Peyer's patch (tissue), 4 donors: ENCODE measurements around the gene TBL3. TPM values are rescaled to one million over a fixed set of nuclear protein-coding genes. Genes with fewer than 3 reads are reported as not detected.

ENCODE experiments used
- DNase-seq, 3 donors: peaks; one replicate each; pipeline ENCODE4 v3.0.0-alpha.2; 2017 to 2019
- H3K27ac ChIP-seq, 4 donors: fragments of 200-600 bp; sonication (generic); one replicate each; pipeline ENCODE4 v1.5.1; 2016 to 2019
- H3K27me3 ChIP-seq, 2 donors: fragments of 200-600 bp; sonication (generic); one replicate each; pipeline ENCODE4 v1.5.1; 2019
- H3K36me3 ChIP-seq, 3 donors: fragments of 200-600 bp; sonication (generic); one replicate each; pipeline ENCODE4 v1.5.1; 2016 to 2019
- H3K4me1 ChIP-seq, 4 donors: fragments of 200-600 bp; sonication (generic); one replicate each; pipeline ENCODE4 v1.5.1; 2016 to 2019
- H3K4me3 ChIP-seq, 4 donors: fragments of 200-600 bp; sonication (generic); 1 replicate in 3 of 4; 2 replicates in 1 of 4; pipeline ENCODE4 v1.5.1; 2016 to 2019; ENCODE audit warnings: mild to moderate bottlenecking in 1 of 4
- H3K9me3 ChIP-seq, 4 donors: fragments of 200-600 bp; sonication (generic); one replicate each; pipeline ENCODE4 v1.5.1; 2016 to 2019; ENCODE audit warnings: mild to moderate bottlenecking in 1 of 4
- POLR2A ChIP-seq, 2 donors: fragments of 450-650 bp; IDR thresholded peaks; one replicate each; pipeline ENCODE4 v1.5.1; 2017; ENCODE audit warnings: antibody characterized with exemption in 2 of 2, mild to moderate bottlenecking in 2 of 2, moderate library complexity in 2 of 2
- total RNA-seq, 4 donors: library from RNA; depleted of rRNA; stranded (reverse); fragments of >200 nt; gene quantifications; one replicate each; pipeline ENCODE4 v1.1.0, GENCODE V29; 2016
- TF ChIP-seq, protein P1 (sequence below), 6 experiments: fragments of 450-650 bp in 4 of 6; fragments of 200-600 bp in 2 of 6; sonication (generic) in 1 of 6; IDR thresholded peaks; one replicate each; pipeline ENCODE4 v1.5.1; 2017 to 2019; ENCODE audit warnings: antibody characterized with exemption in 6 of 6, mild to moderate bottlenecking in 3 of 6, moderate library complexity in 1 of 6

The TBL3 gene
- total RNA-seq, 4 donors from 2014 or later, result 19.8 to 50.8 (median 39.1) TPM

DNA sequence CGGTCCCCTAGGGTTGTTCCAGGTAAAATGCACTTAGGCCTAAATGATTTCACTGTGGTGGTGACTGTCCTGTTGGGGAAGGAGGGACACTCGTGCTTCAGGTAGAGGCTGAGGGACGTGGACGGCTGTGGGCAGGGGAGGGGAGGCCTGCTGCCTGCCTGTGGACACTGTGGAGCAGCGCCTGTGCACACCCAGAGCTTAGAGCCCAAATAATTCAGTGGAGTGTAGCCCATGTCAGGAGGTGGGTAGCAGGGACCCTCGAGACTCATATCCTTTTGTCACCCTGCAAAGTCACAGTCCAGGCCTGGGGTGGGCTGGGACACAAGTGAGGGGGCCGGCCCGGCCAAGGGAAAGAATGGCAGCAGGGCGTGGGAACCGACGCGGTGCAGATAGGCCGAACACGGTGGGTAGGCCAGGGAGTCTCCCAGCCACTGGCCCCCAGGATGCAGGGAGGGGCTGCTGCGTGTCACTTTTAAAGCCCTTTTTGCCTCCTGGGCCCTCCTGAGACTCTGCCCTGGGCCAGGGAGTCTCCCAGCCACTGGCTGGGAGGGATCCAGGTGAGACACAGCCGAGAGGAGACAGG lies 54.1 kb downstream of the TBL3 start:
- Histone ChIP-seq H3K27me3 (no peaks in the 10 kb centered on the region), H3K9me3 (no peaks in the 10 kb centered on the region), H3K4me3 (peak overlapping the region; percentile 49 to 82 (median 68)), H3K27ac (peak overlapping the region in 3 of 4 donors; percentile 57 to 74 (median 72)), H3K36me3 (no peaks in the 10 kb centered on the region), H3K4me1 (peaks cover 4 to 48% (median 13%) of the 10 kb centered on the region in 4 donors)
- no peak for DNase-seq
- TF ChIP-seq POLR2A (IDR thresholded peaks at IDR 0.05), result no peak
- TF ChIP-seq, protein P1, sequence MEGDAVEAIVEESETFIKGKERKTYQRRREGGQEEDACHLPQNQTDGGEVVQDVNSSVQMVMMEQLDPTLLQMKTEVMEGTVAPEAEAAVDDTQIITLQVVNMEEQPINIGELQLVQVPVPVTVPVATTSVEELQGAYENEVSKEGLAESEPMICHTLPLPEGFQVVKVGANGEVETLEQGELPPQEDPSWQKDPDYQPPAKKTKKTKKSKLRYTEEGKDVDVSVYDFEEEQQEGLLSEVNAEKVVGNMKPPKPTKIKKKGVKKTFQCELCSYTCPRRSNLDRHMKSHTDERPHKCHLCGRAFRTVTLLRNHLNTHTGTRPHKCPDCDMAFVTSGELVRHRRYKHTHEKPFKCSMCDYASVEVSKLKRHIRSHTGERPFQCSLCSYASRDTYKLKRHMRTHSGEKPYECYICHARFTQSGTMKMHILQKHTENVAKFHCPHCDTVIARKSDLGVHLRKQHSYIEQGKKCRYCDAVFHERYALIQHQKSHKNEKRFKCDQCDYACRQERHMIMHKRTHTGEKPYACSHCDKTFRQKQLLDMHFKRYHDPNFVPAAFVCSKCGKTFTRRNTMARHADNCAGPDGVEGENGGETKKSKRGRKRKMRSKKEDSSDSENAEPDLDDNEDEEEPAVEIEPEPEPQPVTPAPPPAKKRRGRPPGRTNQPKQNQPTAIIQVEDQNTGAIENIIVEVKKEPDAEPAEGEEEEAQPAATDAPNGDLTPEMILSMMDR (IDR thresholded peaks at IDR 0.05), result no peak

DNA sequence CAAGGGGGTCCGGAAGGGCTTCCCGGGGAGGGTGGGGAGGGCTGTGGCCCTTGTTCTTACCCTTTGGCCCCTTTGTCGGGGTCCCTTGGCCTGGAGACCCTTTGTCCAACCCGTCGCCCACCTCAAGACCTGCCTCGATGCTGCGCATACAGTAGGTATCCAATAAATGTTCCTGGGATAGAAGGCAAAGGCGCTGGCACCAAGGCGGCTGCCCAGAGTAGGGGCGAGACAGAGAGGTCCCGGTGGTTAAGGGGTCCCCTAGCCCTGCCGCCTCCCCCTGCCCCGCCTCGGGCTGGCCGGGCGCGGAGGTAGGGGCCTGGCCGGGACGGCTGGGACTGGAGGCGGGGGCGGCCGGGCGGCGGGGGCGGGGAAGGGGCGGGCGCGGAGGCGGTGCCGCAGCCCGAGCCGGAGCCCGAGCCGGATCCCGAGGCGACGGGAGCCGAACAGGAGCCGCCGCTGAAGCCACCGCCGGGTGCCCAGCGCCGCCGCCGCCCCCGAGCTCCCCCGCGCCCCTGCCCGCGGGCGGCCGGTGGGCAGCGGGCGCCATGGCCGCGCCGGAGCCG lies 54.7 kb downstream of the TBL3 start, which contains the start of gene NHERF2:
Gene NHERF2 (plus strand): TSS at position 442 of the 563 bp plus-strand sequence. CDS start 104 bp downstream, at position 546.
- DNase-seq, result no peak
- peak within 1 kb of the TSS; percentile 39 to 74 (median 72) for H3K27ac ChIP-seq
- TF ChIP-seq POLR2A (IDR thresholded peaks at IDR 0.05), result no peak
- TF ChIP-seq, protein P1 (IDR thresholded peaks at IDR 0.05), result no peak
- H3K36me3 ChIP-seq, result no peaks in the 10 kb centered on the region
- no peaks in the 10 kb centered on the region for H3K27me3 ChIP-seq
- peak within 1 kb of the TSS; percentile 49 to 82 (median 68) for H3K4me3 ChIP-seq
- peaks cover 4 to 48% (median 13%) of the 10 kb centered on the region in 4 donors for H3K4me1 ChIP-seq
- H3K9me3 ChIP-seq, result no peaks in the 10 kb centered on the region

DNA sequence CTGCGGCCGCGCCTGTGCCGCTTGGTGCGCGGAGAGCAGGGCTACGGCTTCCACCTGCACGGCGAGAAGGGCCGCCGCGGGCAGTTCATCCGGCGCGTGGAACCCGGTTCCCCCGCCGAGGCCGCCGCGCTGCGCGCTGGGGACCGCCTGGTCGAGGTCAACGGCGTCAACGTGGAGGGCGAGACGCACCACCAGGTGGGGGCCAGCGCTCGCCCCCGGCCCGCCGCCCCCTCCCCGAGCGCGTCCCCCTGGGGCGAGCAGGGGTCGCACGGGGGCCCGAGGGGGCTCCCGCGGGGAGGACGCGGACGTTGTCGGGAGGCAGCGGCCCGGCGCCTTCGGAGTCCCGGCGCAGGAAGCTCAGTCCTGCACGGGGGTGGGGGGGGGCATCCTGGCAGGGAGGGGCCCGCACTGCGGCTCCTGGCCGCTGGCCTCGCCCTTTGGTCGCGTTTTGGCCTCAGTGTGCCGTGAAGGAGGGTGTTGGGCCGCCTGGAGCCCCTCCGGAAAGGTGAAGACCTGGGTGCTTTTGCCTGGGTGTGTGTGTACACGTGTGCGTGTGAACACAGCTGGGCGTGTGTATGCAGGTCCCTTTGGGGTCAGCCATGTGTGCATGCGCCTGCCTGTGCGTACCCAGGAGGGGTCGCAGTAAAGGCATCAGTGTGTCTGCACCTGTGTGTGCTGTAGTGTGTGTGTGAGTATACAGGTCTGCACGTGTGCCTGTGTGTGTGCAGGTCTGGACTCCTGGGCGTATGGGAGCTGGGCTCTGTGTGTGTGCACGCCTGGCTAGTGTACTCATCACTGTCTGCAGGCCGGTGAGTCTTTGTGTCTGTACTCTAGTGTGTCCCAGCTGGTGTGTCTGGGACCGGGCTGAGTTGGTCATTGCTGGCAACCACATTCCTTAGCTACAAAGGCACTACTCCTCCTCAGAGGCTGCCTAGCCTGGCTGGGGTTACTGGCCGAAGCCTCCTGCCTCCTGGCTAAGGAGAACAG lies 55.5 kb downstream of the TBL3 start:
- TF ChIP-seq POLR2A (IDR thresholded peaks at IDR 0.05), result no peak
- TF ChIP-seq, protein P1 (IDR thresholded peaks at IDR 0.05), result peak in 1 of 6 experiments; percentile 7
- Histone ChIP-seq H3K27ac (peak overlapping the region; percentile 39 to 74 (median 72)), H3K27me3 (no peaks in the 10 kb centered on the region), H3K4me1 (peaks cover 4 to 52% (median 13%) of the 10 kb centered on the region in 4 donors), H3K36me3 (no peaks in the 10 kb centered on the region), H3K9me3 (no peaks in the 10 kb centered on the region), H3K4me3 (peak overlapping the region; percentile 49 to 82 (median 68))
- DNase-seq, result no peak

DNA sequence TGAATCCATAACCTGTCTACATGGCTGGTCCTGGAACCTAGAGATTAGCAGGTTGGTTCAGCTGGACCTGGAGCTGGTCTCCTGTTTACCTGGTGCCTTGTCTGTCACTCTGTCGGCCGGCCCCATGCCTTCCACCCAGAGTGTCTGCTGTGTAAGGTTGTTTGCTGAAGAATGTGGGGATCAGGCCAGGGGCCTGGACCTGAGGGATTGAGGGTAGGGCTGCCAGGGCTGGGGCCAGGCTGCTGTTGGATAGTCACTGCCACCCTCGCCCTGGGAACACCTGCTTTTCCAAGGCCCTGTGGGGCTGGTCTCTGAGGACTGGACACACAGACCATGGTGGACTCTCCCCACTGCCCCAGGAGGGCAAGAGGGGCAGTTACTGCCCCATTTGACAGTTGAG lies 56.3 kb downstream of the TBL3 start:
- H3K36me3 ChIP-seq, result no peaks in the 10 kb centered on the region
- peak overlapping the region in 2 of 4 donors; percentile 74 to 82 for H3K4me3 ChIP-seq
- no peak for TF ChIP-seq POLR2A (IDR thresholded peaks at IDR 0.05)
- TF ChIP-seq, protein P1 (IDR thresholded peaks at IDR 0.05), result no peak
- H3K4me1 ChIP-seq, result peaks cover 0 to 52% (median 10%) of the 10 kb centered on the region in 4 donors
- H3K9me3 ChIP-seq, result no peaks in the 10 kb centered on the region
- H3K27me3 ChIP-seq, result no peaks in the 10 kb centered on the region
- peak overlapping the region in 2 of 4 donors; percentile 72 to 74 for H3K27ac ChIP-seq
- no peak for DNase-seq

DNA sequence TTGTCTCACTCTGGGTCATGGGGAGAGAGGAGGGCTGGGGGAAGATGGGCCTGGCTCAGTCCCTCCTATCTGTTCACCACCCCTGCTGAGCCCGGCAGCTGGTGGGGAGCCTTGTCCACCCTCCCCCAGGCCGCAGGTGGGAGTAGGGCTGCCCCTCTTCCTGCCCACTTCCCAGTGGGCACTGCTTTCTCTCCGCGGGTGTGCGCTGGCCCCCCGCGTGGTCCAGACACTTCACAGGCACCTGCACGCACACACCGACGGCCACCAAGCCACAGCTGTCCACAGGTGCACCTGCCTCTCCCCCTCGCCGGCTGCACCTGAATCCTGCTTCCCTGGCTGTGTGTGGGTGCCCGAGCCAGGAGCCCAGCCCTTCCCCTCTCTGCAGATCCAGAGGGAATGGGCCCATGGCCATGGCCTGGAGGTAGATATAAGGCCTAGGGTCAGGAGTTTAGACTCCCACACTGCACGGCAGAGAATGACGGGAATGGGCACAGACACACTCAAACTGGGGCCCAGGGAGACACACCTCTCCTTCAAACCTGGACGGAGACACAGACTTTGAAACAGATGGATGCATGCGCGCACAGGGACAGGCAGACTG lies 56.9 kb downstream of the TBL3 start:
- no peaks in the 10 kb centered on the region for H3K36me3 ChIP-seq
- peaks cover 0 to 53% (median 6%) of the 10 kb centered on the region in 4 donors for H3K4me1 ChIP-seq
- peak overlapping the region in 1 of 4 donors; percentile 72 for H3K27ac ChIP-seq
- H3K27me3 ChIP-seq, result no peaks in the 10 kb centered on the region
- DNase-seq, result no peak
- H3K9me3 ChIP-seq, result no peaks in the 10 kb centered on the region
- peak overlapping the region in 1 of 4 donors; percentile 7 for H3K4me3 ChIP-seq
- TF ChIP-seq POLR2A (IDR thresholded peaks at IDR 0.05), result no peak
- TF ChIP-seq, protein P1 (IDR thresholded peaks at IDR 0.05), result no peak
